ENCODE results near the gene PPARG. TPM values are rescaled to one million over a fixed set of nuclear protein-coding genes. Genes with fewer than 3 reads are reported as not detected.

Gene PPARG
- total and polyA plus RNA-seq, 2 of the 8 experiments (the other 6 are each of a cell fraction or from before 2014, with no cell fraction given) = 0.06 TPM; not detected in 1

GRCh38 chr3:12363397-12364195 is 74.7 kb downstream of the PPARG start:
- CTCF ChIA-PET (ENCODE audit: partially characterized antibody) = interaction anchor here (1.3 kb wide), 1 partner anchor 13 kb away, joined by 3 read pairs; no protein-coding TSS in a partner anchor
- no peak overlapping the region for H2BK120ac ChIP-seq (replicated peaks; ENCODE audit: low read depth, low read length)
- WGBS, 2 experiments (ENCODE audit: extremely low coverage in 1 of 2, insufficient coverage in 1 of 2, insufficient read length in 1 of 2, insufficient replicate concordance in 2 of 2, low coverage in 1 of 2, low lambda C conversion rate in 2 of 2, missing lambda C conversion rate in 1 of 2) = 68% methylated on average over 6 of the region's 6 CpGs; no CpG with 5 or more reads in 1 of the 2 experiments
- H3K79me1 ChIP-seq (ENCODE audit: low read depth, low read length) = no peaks in the 10 kb centered on the region
- FAIRE-seq = no peak
- H3K27me3 ChIP-seq (replicated peaks in 1 of 4; ENCODE audit: control insufficient read depth in 3 of 4, extremely low read depth in 1 of 4, insufficient read depth in 3 of 4, low read length in 3 of 4) = no peaks in the 10 kb centered on the region
- H3K4me3 ChIP-seq (ENCODE audit: extremely low read depth in 1 of 4, insufficient read depth in 2 of 4, low read depth in 3 of 4, low read length in 4 of 4) = no peak overlapping the region
- H4K8ac ChIP-seq (ENCODE audit: extremely low read depth, insufficient read depth, low read length) = no peak overlapping the region
- DNase-seq (ENCODE audit: low read depth in 1 of 2, low spot score in 2 of 2) = no peak
- no peaks in the 10 kb centered on the region for H3K36me3 ChIP-seq (ENCODE audit: control insufficient read depth in 2 of 4, insufficient read depth in 4 of 4, low read length in 3 of 4)
- no peak overlapping the region for H3K9ac ChIP-seq (replicated peaks in 1 of 4; ENCODE audit: extremely low read depth in 1 of 4, low read depth in 3 of 4, low read length in 3 of 4)
- no peak overlapping the region for H4K91ac ChIP-seq (replicated peaks; ENCODE audit: insufficient read length, low read length)
- 0 out of 4 replicates have a peak, but pooled peaks cover 0 to 2% of the 10 kb centered on the region in 2 experiments for H3K9me3 ChIP-seq (ENCODE audit: insufficient read depth in 2 of 2, low read depth in 1 of 2, low read length in 1 of 2)
- H3K4ac ChIP-seq (replicated peaks; ENCODE audit: insufficient read length, low read depth, low read length) = no peak overlapping the region
- H2BK15ac ChIP-seq (ENCODE audit: low read length) = no peak overlapping the region
- POLR2A ChIA-PET (ENCODE audit: partially characterized antibody) = no interaction called here
- H2AFZ ChIP-seq (ENCODE audit: low read length) = no peak overlapping the region
- no peak overlapping the region for H3K4me2 ChIP-seq (ENCODE audit: insufficient read depth in 1 of 2, low read depth in 2 of 2, low read length in 2 of 2)
- H2BK20ac ChIP-seq (ENCODE audit: low read length) = no peak overlapping the region
- H3K14ac ChIP-seq (ENCODE audit: insufficient read length) = no peak overlapping the region
- no peaks in the 10 kb centered on the region for H3K79me2 ChIP-seq (ENCODE audit: control insufficient read depth in 1 of 2, insufficient read depth in 2 of 2, low read length in 2 of 2)
- H4K5ac ChIP-seq (ENCODE audit: insufficient read length, low read depth, low read length) = no peak overlapping the region
- no peak overlapping the region for H2BK5ac ChIP-seq (ENCODE audit: low read depth, low read length)
- H3K18ac ChIP-seq (ENCODE audit: extremely low read depth, low read length) = no peak overlapping the region
- H3K27ac ChIP-seq (ENCODE audit: low read depth, low read length) = no peak overlapping the region
- H3K23me2 ChIP-seq (ENCODE audit: low read depth, low read length) = no peaks in the 10 kb centered on the region
- no peak overlapping the region for H2BK12ac ChIP-seq (ENCODE audit: low read depth, low read length)
- no peak overlapping the region for H3K56ac ChIP-seq (replicated peaks; ENCODE audit: insufficient read length, low read depth, low read length)
- H2AK5ac ChIP-seq (ENCODE audit: low read depth, low read length) = no peak overlapping the region
- H3K23ac ChIP-seq (ENCODE audit: insufficient read length) = no peak overlapping the region
- no peaks in the 10 kb centered on the region for H3K4me1 ChIP-seq (replicated peaks in 1 of 4; ENCODE audit: control insufficient read depth in 3 of 4, insufficient read depth in 4 of 4, low read length in 3 of 4)
- no peaks in the 10 kb centered on the region for H4K20me1 ChIP-seq (replicated peaks in 1 of 2; ENCODE audit: control insufficient read depth in 1 of 2, insufficient read depth in 2 of 2, low read length in 2 of 2)
- TF ChIP-seq KDM1A (IDR thresholded peaks at IDR 0.05; ENCODE audit: borderline replicate concordance, low read length) (no peak), CHD2 (IDR thresholded peaks at IDR 0.05; ENCODE audit: low read length) (no peak), BCL11A (IDR thresholded peaks at IDR 0.05; ENCODE audit: low read depth in 2 of 2, low read length in 2 of 2) (no peak)
